ENCODE measurements around the gene RPAP2.

- TF ChIP-seq CEBPB (IDR thresholded peaks at IDR 0.05), result no peak
- TF ChIP-seq USF1 (IDR thresholded peaks at IDR 0.05), result no peak
- TF ChIP-seq MAX (IDR thresholded peaks at IDR 0.05), result no peak
- no peak for TF ChIP-seq REST (IDR thresholded peaks at IDR 0.05; ENCODE audit: low read depth)
- TF ChIP-seq YY1 (IDR thresholded peaks at IDR 0.05; ENCODE audit: low read depth), result no peak
- TF ChIP-seq RAD21 (IDR thresholded peaks at IDR 0.05; ENCODE audit: low read depth), result no peak
These were observed 55.4 kb downstream of the RPAP2 start for GRCh38 chr1:92354259-92354658.

Data from Ishikawa (cell line).